HepG2 (cell line): ENCODE data around the gene NFIC. TPM values are rescaled to one million over a fixed set of nuclear protein-coding genes. Genes with fewer than 3 reads are reported as not detected.
A peak's percentile ranks its signal among the peaks of the same experiment; 100 is the strongest.

ENCODE experiments used
- ARNT2 ChIP-seq: sonication (generic); formaldehyde crosslinking; IDR thresholded peaks from 2 replicates; pipeline ENCODE4 v1.8.0; 2022; ENCODE audit warnings: mild to moderate bottlenecking, low read depth, missing genetic modification reagents, moderate library complexity
- ATF7-NPFF ChIP-seq: sonication (generic); formaldehyde crosslinking; IDR thresholded peaks from 2 replicates; pipeline ENCODE4 v1.8.1; 2023; ENCODE audit warnings: mild to moderate bottlenecking, low read depth, missing genetic modification reagents, moderate library complexity
- BATF2 ChIP-seq: sonication (generic); formaldehyde crosslinking; IDR thresholded peaks from 2 replicates; pipeline ENCODE4 v1.8.0; 2022; ENCODE audit warnings: mild to moderate bottlenecking, missing genetic modification reagents, moderate library complexity
- DNMT3B ChIP-seq: conservative IDR thresholded peaks from 2 replicates; pipeline ENCODE4 v1.6.1; 2016; ENCODE audit warnings: missing biosample characterization, control low read depth
- EP300 ChIP-seq, 3 experiments: sonication (generic) in 1 of 3; formaldehyde crosslinking in 1 of 3; IDR thresholded peaks; 2 replicates each; pipeline versions ENCODE4 v1.5.1 to v1.6.1; 2011 to 2020; ENCODE audit warnings: low read depth in 2 of 3, low read length in 2 of 3, borderline replicate concordance in 1 of 3, improper control_type of control experiment in 1 of 3, mild to moderate bottlenecking in 1 of 3, missing genetic modification reagents in 1 of 3, moderate library complexity in 1 of 3
- FOXA1 ChIP-seq, 2 experiments: fragments of 450-650 bp in 1 of 2; sonication (generic) in 1 of 2; formaldehyde crosslinking in 1 of 2; IDR thresholded peaks; 2 replicates each; pipeline versions ENCODE4 v1.4.0 to v1.6.1; 2016 to 2020; ENCODE audit warnings: missing genetic modification reagents in 1 of 2
- IKZF5 ChIP-seq: IDR thresholded peaks from 2 replicates; pipeline ENCODE4 v1.6.1; 2018; ENCODE audit warnings: missing genetic modification reagents, mild to moderate bottlenecking, missing compliant biosample characterization
- LCORL ChIP-seq, 2 experiments: fragments of 450-650 bp in 1 of 2; sonication (generic) in 1 of 2; formaldehyde crosslinking in 1 of 2; IDR thresholded peaks; 2 replicates each; pipeline versions ENCODE4 v1.5.0 to v1.6.1; 2017 to 2020; ENCODE audit warnings: antibody characterized with exemption in 1 of 2, missing genetic modification reagents in 1 of 2
- MNT ChIP-seq: fragments of 450-650 bp; IDR thresholded peaks from 2 replicates; pipeline ENCODE4 v1.6.1; 2016
- POGZ ChIP-seq: sonication (generic); formaldehyde crosslinking; IDR thresholded peaks from 2 replicates; pipeline ENCODE4 v1.4.0; 2020; ENCODE audit warnings: mild to moderate bottlenecking, missing genetic modification reagents
- RFX5 ChIP-seq: IDR thresholded peaks from 2 replicates; pipeline ENCODE4 v1.6.1; 2011; ENCODE audit warnings: low read depth, low read length, improper control_type of control experiment
- SAP130 ChIP-seq: IDR thresholded peaks from 2 replicates; pipeline ENCODE4 v1.6.1; 2016; ENCODE audit warnings: low read depth
- SOX13 ChIP-seq, 3 experiments: fragments of 450-650 bp in 1 of 3; sonication (generic) in 1 of 3; formaldehyde crosslinking in 1 of 3; IDR thresholded peaks in 2 of 3; conservative IDR thresholded peaks in 1 of 3; 2 replicates each; pipeline versions ENCODE4 v1.5.0 to v1.6.1; 2016 to 2020; ENCODE audit warnings: antibody characterized with exemption in 1 of 3, mild to moderate bottlenecking in 1 of 3, missing compliant biosample characterization in 1 of 3, missing genetic modification reagents in 1 of 3, moderate library complexity in 1 of 3
- ZNF574 ChIP-seq: sonication (generic); formaldehyde crosslinking; IDR thresholded peaks from 2 replicates; pipeline ENCODE4 v1.4.0; 2020; ENCODE audit warnings: missing genetic modification reagents
- ZNF781 ChIP-seq: sonication (generic); formaldehyde crosslinking; IDR thresholded peaks from 2 replicates; pipeline ENCODE4 v1.5.1; 2020; ENCODE audit warnings: borderline replicate concordance, mild to moderate bottlenecking, missing genetic modification reagents; ENCODE audit errors: not compliant biosample characterization
- polyA plus RNA-seq, 8 experiments: library from polyadenylated mRNA; depleted of rRNA in 3 of 8; stranded (reverse) in 7 of 8; unstranded in 1 of 8; fragments of >200 nt; fragmentation: Illumina TruSeq in 4 of 8; extraction: Trizol in 4 of 8; gene quantifications; 2 replicates each; pipeline versions ENCODE4 v1.2.1 to v1.2.3, GENCODE V29; 2011 to 2016; ENCODE audit warnings: low read depth in 4 of 8, missing spikeins in 1 of 8, mixed read lengths in 1 of 8; ENCODE audit not compliant: insufficient read depth in 1 of 8
- total RNA-seq, 5 experiments: library from RNA; depleted of rRNA; stranded (reverse); fragments of >200 nt; fragmentation: Illumina TruSeq; extraction: Trizol; gene quantifications; 2 replicates each; pipeline ENCODE4 v1.2.3, GENCODE V29; 2016; ENCODE audit warnings: low read depth in 1 of 5

The NFIC gene
- total and polyA plus RNA-seq, 2 of the 13 experiments (the other 11 are each of a cell fraction or from before 2014, with no cell fraction given) = 1.3 to 2.5 TPM

GRCh38 chr19:3403489-3404323 lies 37.3 kb downstream of the NFIC start (continued):
- no peak for TF ChIP-seq ARNT2 (CRISPR knock-in tag)
- TF ChIP-seq MNT = no peak
- no peak for TF ChIP-seq LCORL (IDR thresholded peaks at IDR 0.05)
- peak; percentile 73 for TF ChIP-seq LCORL (CRISPR knock-in tag; IDR thresholded peaks at IDR 0.05)
- no peak for TF ChIP-seq POGZ (CRISPR knock-in tag)
- TF ChIP-seq DNMT3B = no peak
- TF ChIP-seq FOXA1 (IDR thresholded peaks at IDR 0.05) = no peak
- TF ChIP-seq FOXA1 (CRISPR knock-in tag; IDR thresholded peaks at IDR 0.05) = peak; percentile 54
- TF ChIP-seq ATF7-NPFF = no peak
- no peak for TF ChIP-seq RFX5
- no peak for TF ChIP-seq ZNF781
- peak; percentile 31 for TF ChIP-seq SAP130 (CRISPR knock-in tag)
- no peak for TF ChIP-seq BATF2
- no peak for TF ChIP-seq ZNF574 (CRISPR knock-in tag)
- TF ChIP-seq IKZF5 = no peak
- 0 out of 4 replicates have a peak, but pooled peaks of 1 of the 2 experiments have one; percentile 28 for TF ChIP-seq EP300 (IDR thresholded peaks at IDR 0.05; ENCODE audit: low read depth in 2 of 2, low read length in 2 of 2)
- no peak; the same call in 1 of the 2 replicates for TF ChIP-seq EP300 (CRISPR knock-in tag; IDR thresholded peaks at IDR 0.05; ENCODE audit: borderline replicate concordance)
- no peak for TF ChIP-seq SOX13 (IDR thresholded peaks at IDR 0.05)
- no peak for TF ChIP-seq SOX13 (CRISPR knock-in tag; conservative IDR thresholded peaks at IDR 0.05 in 1 of 2, IDR thresholded peaks at IDR 0.05 in 1 of 2)
